BE2C (cell line): Measurements from ENCODE around the gene LCN9.

Experiments
- DNase-seq: peaks from one replicate; pipeline ENCODE4 v3.0.0-alpha.2; 2020
- H3K27me3 ChIP-seq: fragments of 250-450 bp; sonication (Bioruptor Pico); 2 replicates; pipeline ENCODE4 v1.5.1; 2020; ENCODE audit warnings: mild to moderate bottlenecking
- H3K36me3 ChIP-seq: fragments of 250-450 bp; sonication (Bioruptor Pico); 2 replicates; pipeline ENCODE4 v1.5.1; 2020; ENCODE audit warnings: mild to moderate bottlenecking
- H3K4me1 ChIP-seq: fragments of 250-450 bp; sonication (Bioruptor Pico); 2 replicates; pipeline ENCODE4 v1.5.1; 2020
- H3K4me3 ChIP-seq: 2 replicates; pipeline ENCODE4 v1.5.1; 2011; ENCODE audit warnings: low read depth, low read length
- H3K9me3 ChIP-seq: fragments of 250-450 bp; sonication (Bioruptor Pico); 2 replicates; pipeline ENCODE4 v1.5.1; 2020
- CTCF ChIP-seq: IDR thresholded peaks from 2 replicates; pipeline ENCODE4 v1.5.1; 2012; ENCODE audit warnings: mild to moderate bottlenecking, low read depth, low read length

The LCN9 gene

DNA sequence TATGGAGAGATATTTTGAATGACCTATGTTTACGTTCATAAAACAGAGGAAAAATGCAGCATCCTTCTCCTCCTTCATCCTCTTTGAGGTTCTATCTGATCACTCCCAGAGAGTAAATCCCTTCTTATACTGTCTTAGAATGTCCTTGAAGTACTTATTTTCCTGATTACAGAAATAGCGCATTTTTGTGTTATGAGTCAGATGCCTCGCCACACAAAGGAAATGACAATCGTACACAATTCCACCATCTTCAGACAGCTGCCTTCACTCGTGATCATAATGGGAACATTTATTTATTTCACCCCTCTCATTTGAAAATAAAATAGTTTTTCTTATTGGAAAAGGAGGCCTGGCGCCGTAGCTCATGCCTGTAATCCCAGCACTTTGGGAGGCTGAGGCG is 21.4 kb upstream of the LCN9 start:
- H3K9me3 ChIP-seq = no peaks in the 10 kb centered on the region; the same call in 1 of the 2 replicates
- TF ChIP-seq CTCF = no peak
- DNase-seq = no peak
- H3K4me3 ChIP-seq = no peak overlapping the region
- no peaks in the 10 kb centered on the region for H3K36me3 ChIP-seq
- H3K4me1 ChIP-seq = no peaks in the 10 kb centered on the region
- no peaks in the 10 kb centered on the region for H3K27me3 ChIP-seq

GRCh38 chr9:135644631-135645218 is 18.4 kb upstream of the LCN9 start:
- H3K36me3 ChIP-seq = no peaks in the 10 kb centered on the region
- H3K4me1 ChIP-seq = no peaks in the 10 kb centered on the region
- no peaks in the 10 kb centered on the region for H3K27me3 ChIP-seq
- DNase-seq = no peak
- no peaks in the 10 kb centered on the region; the same call in 1 of the 2 replicates for H3K9me3 ChIP-seq
- no peak overlapping the region for H3K4me3 ChIP-seq
- TF ChIP-seq CTCF = no peak

DNA sequence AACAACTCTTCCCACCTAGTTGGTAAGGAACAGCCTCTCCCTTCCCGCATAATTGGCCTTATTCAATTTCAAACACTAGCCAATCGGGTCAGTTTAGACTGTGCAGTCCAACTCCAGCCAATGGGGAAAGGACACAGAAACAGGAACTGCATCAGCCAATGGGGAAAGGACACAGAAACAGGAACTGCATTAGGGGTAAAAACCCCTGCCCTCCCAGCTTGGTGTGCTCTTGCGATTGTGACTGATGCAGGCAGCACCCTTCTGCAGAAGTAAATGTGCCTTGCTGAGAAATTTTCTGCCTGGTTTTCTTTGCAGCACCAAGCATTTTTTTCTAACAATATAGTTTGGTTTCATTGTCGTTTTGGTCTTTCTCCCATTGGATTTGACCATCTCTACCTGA is 15.2 kb upstream of the LCN9 start:
- Histone ChIP-seq H3K9me3 (peaks cover 3% of the 10 kb centered on the region; the same call in 1 of the 2 replicates), H3K36me3 (no peaks in the 10 kb centered on the region), H3K4me3 (no peak overlapping the region), H3K4me1 (no peaks in the 10 kb centered on the region), H3K27me3 (no peaks in the 10 kb centered on the region)
- TF ChIP-seq CTCF = no peak
- DNase-seq = no peak

GRCh38 chr9:135648494-135649410 is 14.4 kb upstream of the LCN9 start:
- no peak for TF ChIP-seq CTCF
- Histone ChIP-seq H3K36me3 (no peaks in the 10 kb centered on the region), H3K4me1 (no peaks in the 10 kb centered on the region), H3K9me3 (peaks cover 3% of the 10 kb centered on the region; the same call in 1 of the 2 replicates), H3K4me3 (no peak overlapping the region), H3K27me3 (no peaks in the 10 kb centered on the region)
- no peak for DNase-seq

DNA sequence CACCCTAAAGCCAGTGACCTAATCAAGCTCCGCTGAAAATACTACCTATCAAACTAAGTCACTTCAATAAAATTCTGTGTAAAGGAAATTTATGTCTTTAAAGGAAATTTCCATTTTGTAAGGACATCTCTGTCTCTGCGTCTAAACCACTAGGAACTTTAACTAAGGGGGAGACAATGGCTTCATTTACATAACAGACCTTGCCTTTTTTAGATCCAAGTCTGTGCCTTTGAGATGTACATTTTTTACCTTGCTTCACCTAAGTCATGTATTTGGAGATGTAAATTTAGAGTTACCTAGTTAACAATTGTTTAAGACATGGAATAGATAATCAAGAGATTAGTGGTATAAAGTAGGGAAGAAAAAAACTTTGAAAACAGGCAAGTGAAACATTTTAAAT is 13.6 kb upstream of the LCN9 start:
- Histone ChIP-seq H3K4me1 (no peaks in the 10 kb centered on the region), H3K27me3 (no peaks in the 10 kb centered on the region), H3K36me3 (no peaks in the 10 kb centered on the region), H3K4me3 (no peak overlapping the region), H3K9me3 (peaks cover 3% of the 10 kb centered on the region; the same call in 1 of the 2 replicates)
- TF ChIP-seq CTCF = no peak
- no peak for DNase-seq

GRCh38 chr9:135650408-135650807 is 12.7 kb upstream of the LCN9 start:
- no peak for DNase-seq
- no peak for TF ChIP-seq CTCF
- H3K9me3 ChIP-seq = peaks cover 3% of the 10 kb centered on the region; the same call in 1 of the 2 replicates
- no peak overlapping the region for H3K4me3 ChIP-seq
- no peaks in the 10 kb centered on the region for H3K36me3 ChIP-seq
- no peaks in the 10 kb centered on the region for H3K4me1 ChIP-seq
- H3K27me3 ChIP-seq = no peaks in the 10 kb centered on the region
